ENCODE results near the gene SEPTIN6. TPM values are rescaled to one million over a fixed set of nuclear protein-coding genes. Genes with fewer than 3 reads are reported as not detected.

Gene SEPTIN6
- total and polyA plus RNA-seq, 2 of the 8 experiments (the other 6 are each of a cell fraction or from before 2014, with no cell fraction given), result 31.0 to 42.6 TPM

- H3K4ac ChIP-seq (replicated peaks; ENCODE audit: insufficient read length, low read depth, low read length), result no peak overlapping the region
- H4K20me1 ChIP-seq (replicated peaks in 1 of 2; ENCODE audit: control insufficient read depth in 1 of 2, insufficient read depth in 2 of 2, low read length in 2 of 2), result no peaks in the 10 kb centered on the region
- H3K18ac ChIP-seq (ENCODE audit: extremely low read depth, low read length), result no peak overlapping the region
- no peak overlapping the region for H4K8ac ChIP-seq (ENCODE audit: extremely low read depth, insufficient read depth, low read length)
- no peak overlapping the region for H4K5ac ChIP-seq (ENCODE audit: insufficient read length, low read depth, low read length)
- no peak overlapping the region for H2BK12ac ChIP-seq (ENCODE audit: low read depth, low read length)
- H3K23ac ChIP-seq (ENCODE audit: insufficient read length), result no peak overlapping the region
- H3K79me1 ChIP-seq (ENCODE audit: low read depth, low read length), result no peaks in the 10 kb centered on the region
- no peak overlapping the region for H2BK15ac ChIP-seq (ENCODE audit: low read length)
- no peaks in the 10 kb centered on the region for H3K23me2 ChIP-seq (ENCODE audit: low read depth, low read length)
- 0 out of 8 replicates have a peak, but pooled peaks cover 0 to 3% (median 0%) of the 10 kb centered on the region in 4 experiments for H3K36me3 ChIP-seq (ENCODE audit: control insufficient read depth in 2 of 4, insufficient read depth in 4 of 4, low read length in 3 of 4)
- no peak overlapping the region for H2AFZ ChIP-seq (ENCODE audit: low read length)
- no peak for DNase-seq (ENCODE audit: low read depth in 1 of 2, low spot score in 2 of 2)
- H3K79me2 ChIP-seq (ENCODE audit: control insufficient read depth in 1 of 2, insufficient read depth in 2 of 2, low read length in 2 of 2), result no peaks in the 10 kb centered on the region
- no peak overlapping the region for H3K9ac ChIP-seq (replicated peaks in 1 of 4; ENCODE audit: extremely low read depth in 1 of 4, low read depth in 3 of 4, low read length in 3 of 4)
- H3K9me3 ChIP-seq (ENCODE audit: insufficient read depth in 2 of 2, low read depth in 1 of 2, low read length in 1 of 2), result no peaks in the 10 kb centered on the region
- H3K27ac ChIP-seq (ENCODE audit: low read depth, low read length), result no peak overlapping the region
- no peak overlapping the region for H2BK5ac ChIP-seq (ENCODE audit: low read depth, low read length)
- no peak overlapping the region for H4K91ac ChIP-seq (replicated peaks; ENCODE audit: insufficient read length, low read length)
- no peak overlapping the region for H2BK120ac ChIP-seq (replicated peaks; ENCODE audit: low read depth, low read length)
- H3K14ac ChIP-seq (ENCODE audit: insufficient read length), result no peak overlapping the region
- no peaks in the 10 kb centered on the region for H3K4me1 ChIP-seq (replicated peaks in 1 of 4; ENCODE audit: control insufficient read depth in 3 of 4, insufficient read depth in 4 of 4, low read length in 3 of 4)
- no peak overlapping the region for H2AK5ac ChIP-seq (ENCODE audit: low read depth, low read length)
- H3K27me3 ChIP-seq (replicated peaks in 1 of 4; ENCODE audit: control insufficient read depth in 3 of 4, extremely low read depth in 1 of 4, insufficient read depth in 3 of 4, low read length in 3 of 4), result no peaks in the 10 kb centered on the region
- H2BK20ac ChIP-seq (ENCODE audit: low read length), result no peak overlapping the region
- no peak for FAIRE-seq
- no peak overlapping the region for H3K56ac ChIP-seq (replicated peaks; ENCODE audit: insufficient read length, low read depth, low read length)
- H3K4me2 ChIP-seq (ENCODE audit: insufficient read depth in 1 of 2, low read depth in 2 of 2, low read length in 2 of 2), result no peak overlapping the region
- H3K4me3 ChIP-seq (ENCODE audit: extremely low read depth in 1 of 4, insufficient read depth in 2 of 4, low read depth in 3 of 4, low read length in 4 of 4), result no peak overlapping the region
- WGBS, 2 experiments (ENCODE audit: extremely low coverage in 1 of 2, insufficient coverage in 1 of 2, insufficient read length in 1 of 2, insufficient replicate concordance in 2 of 2, low coverage in 1 of 2, low lambda C conversion rate in 2 of 2, missing lambda C conversion rate in 1 of 2), result 95% methylated on average over 4 of the region's 4 CpGs; no CpG with 5 or more reads in 1 of the 2 experiments
- CTCF ChIA-PET (ENCODE audit: partially characterized antibody), result no interaction called here
- POLR2A ChIA-PET (ENCODE audit: partially characterized antibody), result interaction anchor here (0.6 kb wide), 1 partner anchor 17 kb away, joined by 3 read pairs; no protein-coding TSS in a partner anchor
- TF ChIP-seq PHF8 (conservative IDR thresholded peaks at IDR 0.05; ENCODE audit: low read depth, low read length) (no peak), SAP30 (IDR thresholded peaks at IDR 0.05; ENCODE audit: insufficient read depth, insufficient replicate concordance, low read length) (no peak), ATF3 (IDR thresholded peaks at IDR 0.05; ENCODE audit: insufficient read depth, low read depth, low read length) (no peak), POLR2A (IDR thresholded peaks at IDR 0.05; ENCODE audit: control extremely low read depth in 1 of 2, low read depth in 2 of 2, low read length in 2 of 2) (no peak), SP4 (IDR thresholded peaks at IDR 0.05; ENCODE audit: low read length) (no peak), KDM5A (IDR thresholded peaks at IDR 0.05; ENCODE audit: low read length) (no peak), NANOG (IDR thresholded peaks at IDR 0.05; ENCODE audit: insufficient read depth, low read depth, low read length, poor library complexity, severe bottlenecking) (no peak), SRF (IDR thresholded peaks at IDR 0.05; ENCODE audit: low read depth, low read length) (no peak), MAFK (IDR thresholded peaks at IDR 0.05; ENCODE audit: low read depth, low read length) (no peak), HDAC6 (IDR thresholded peaks at IDR 0.05; ENCODE audit: low read depth, low read length) (no peak), RNF2 (IDR thresholded peaks at IDR 0.05; ENCODE audit: borderline replicate concordance, low read depth, low read length, missing control alignments, poor library complexity, severe bottlenecking) (no peak), KDM1A (IDR thresholded peaks at IDR 0.05; ENCODE audit: borderline replicate concordance, low read length) (no peak), NRF1 (IDR thresholded peaks at IDR 0.05; ENCODE audit: low read depth, low read length) (no peak), GTF2F1 (IDR thresholded peaks at IDR 0.05; ENCODE audit: borderline replicate concordance, low read depth, low read length) (no peak)
Measured at GRCh38 chrX:119646515-119646914, 46.5 kb downstream of the SEPTIN6 start.
